ENCODE results near the gene STOML1.

GRCh38 chr15:74006774-74007639 is 14.9 kb upstream of the STOML1 start:
- no peak for TF ChIP-seq NR2C2 (CRISPR knock-in tag; IDR thresholded peaks at IDR 0.05)
- TF ChIP-seq CTCF (IDR thresholded peaks at IDR 0.05), result no peak
- no peak for TF ChIP-seq CREB1 (CRISPR knock-in tag; IDR thresholded peaks at IDR 0.05)

All from WTC11 (cell line).